Mesodermal cell (in vitro differentiated cells): Measurements from ENCODE around the gene MBTD1. TPM values are rescaled to one million over a fixed set of nuclear protein-coding genes. Genes with fewer than 3 reads are reported as not detected.
"Not testable (repeated sequence)": the region's sequence is repeated elsewhere in the genome, so short reads cannot be mapped to it uniquely, and the experiment has no call there.

Experiments
- H3K27ac ChIP-seq: 2 replicates; pipeline ENCODE4 v1.7.0; 2013; ENCODE audit warnings: mild to moderate bottlenecking, low read depth, low read length, moderate library complexity; ENCODE audit not compliant: severe bottlenecking
- H3K36me3 ChIP-seq: 2 replicates; pipeline ENCODE4 v1.7.1; 2013; ENCODE audit warnings: mild to moderate bottlenecking, low read length, moderate library complexity; ENCODE audit not compliant: control insufficient read depth, insufficient read depth
- H3K4me1 ChIP-seq: one replicate; pipeline ENCODE4 v1.7.1; 2013; ENCODE audit warnings: mild to moderate bottlenecking, low read length; ENCODE audit not compliant: insufficient read depth, control insufficient read depth, poor library complexity, severe bottlenecking
- H3K4me3 ChIP-seq: 2 replicates; pipeline ENCODE4 v1.7.0; 2013; ENCODE audit warnings: low read length, control low read depth, mild to moderate bottlenecking; ENCODE audit not compliant: insufficient read depth, poor library complexity, severe bottlenecking; ENCODE audit errors: extremely low read depth
- H3K9me3 ChIP-seq: 2 replicates; pipeline ENCODE4 v1.7.1; 2013; ENCODE audit warnings: mild to moderate bottlenecking, low read length, moderate library complexity; ENCODE audit not compliant: control insufficient read depth
- WGBS, 2 experiments: methylation state at CpG; one replicate each; pipeline ENCODE4 v1.1.5; 2013; ENCODE audit warnings: missing lambda C conversion rate in 2 of 2; ENCODE audit not compliant: insufficient coverage in 2 of 2; 5-methylcytosine and 5-hydroxymethylcytosine counted together
- polyA plus RNA-seq, 2 experiments: library from polyadenylated mRNA; stranded (reverse); fragments of 50-300 nt; gene quantifications; one replicate each; pipeline ENCODE4 v1.2.3, GENCODE V29; 2013

The MBTD1 gene
- 23.4 TPM for polyA plus RNA-seq (2013, experiment 1 of 2)
- 25.1 TPM for polyA plus RNA-seq (2013, experiment 2 of 2)

GRCh38 chr17:51259564-51260236, at the start of gene MBTD1:
TSS of gene MBTD1 (minus strand) at chr17:51260049. CDS start at chr17:51225161, 34,888 bp downstream.
- Histone ChIP-seq H3K9me3 (no peaks in the 10 kb centered on the region), H3K4me3 (peak within 1 kb of the TSS; percentile 99), H3K27ac (peak within 1 kb of the TSS; percentile 100), H3K4me1 (peaks cover 18% of the 10 kb centered on the region), H3K36me3 (peaks cover 46% of the 10 kb centered on the region)
- 0 to 5% methylated on average over 8 to 17 of the region's 42 CpGs for WGBS, 2 experiments

GRCh38 chr17:51305182-51305581, 45.3 kb upstream of the MBTD1 start:
- H3K36me3 ChIP-seq, result no peaks in the 10 kb centered on the region
- H3K9me3 ChIP-seq, result peaks cover 4% of the 10 kb centered on the region
- 92 to 94% methylated on average over 9 of the region's 9 CpGs for WGBS, 2 experiments
- H3K4me3 ChIP-seq, result no peak overlapping the region
- no peaks in the 10 kb centered on the region for H3K4me1 ChIP-seq
- H3K27ac ChIP-seq, result no peak overlapping the region

- no peaks in the 10 kb centered on the region for H3K9me3 ChIP-seq
These were observed 40.0 kb upstream of the MBTD1 start for GRCh38 chr17:51299859-51300258.

GRCh38 chr17:51298508-51299371, 38.9 kb upstream of the MBTD1 start:
- Histone ChIP-seq H3K4me1 (no peaks in the 10 kb centered on the region), H3K27ac (peak overlapping the region; percentile 5), H3K36me3 (peaks cover 32% of the 10 kb centered on the region), H3K4me3 (no peak overlapping the region), H3K9me3 (no peaks in the 10 kb centered on the region)
- 72 to 87% methylated on average over 2 to 4 of the region's 10 CpGs for WGBS, 2 experiments

More at GRCh38 chr17:51299859-51300258, 40.0 kb upstream of the MBTD1 start:
- 100% methylated on average over 1 of the region's 4 CpGs; no CpG with 5 or more reads in 1 of the 2 experiments for WGBS, 2 experiments
- Histone ChIP-seq H3K4me1 (no peaks in the 10 kb centered on the region), H3K27ac (no peak overlapping the region), H3K36me3 (peaks cover 24% of the 10 kb centered on the region), H3K4me3 (no peak overlapping the region)

GRCh38 chr17:51294338-51294737, 34.5 kb upstream of the MBTD1 start:
- H3K4me1 ChIP-seq, H3K27ac ChIP-seq, H3K9me3 ChIP-seq, H3K4me3 ChIP-seq: not testable (repeated sequence)
- H3K36me3 ChIP-seq, result peaks cover 67% of the 10 kb centered on the region
- no CpG with 5 or more reads among the region's 2 CpGs for WGBS, 2 experiments

- 100% methylated on average over 1 of the region's 2 CpGs; no CpG with 5 or more reads in 1 of the 2 experiments for WGBS, 2 experiments
- no peaks in the 10 kb centered on the region for H3K4me1 ChIP-seq
- peaks cover 87% of the 10 kb centered on the region for H3K36me3 ChIP-seq
- no peaks in the 10 kb centered on the region for H3K9me3 ChIP-seq
- H3K27ac ChIP-seq, result no peak overlapping the region
- no peak overlapping the region for H3K4me3 ChIP-seq
These were observed 29.9 kb upstream of the MBTD1 start for GRCh38 chr17:51289696-51290111.

GRCh38 chr17:51287412-51287811, 27.6 kb upstream of the MBTD1 start:
- 80 to 100% methylated on average over 1 of the region's 1 CpG for WGBS, 2 experiments
- H3K36me3 ChIP-seq, result peaks cover 84% of the 10 kb centered on the region

GRCh38 chr17:51279183-51279582, 19.3 kb upstream of the MBTD1 start:
- Histone ChIP-seq H3K4me1 (no peaks in the 10 kb centered on the region), H3K27ac (no peak overlapping the region), H3K9me3 (no peaks in the 10 kb centered on the region), H3K36me3 (peaks cover 89% of the 10 kb centered on the region), H3K4me3 (no peak overlapping the region)

More at GRCh38 chr17:51287412-51287811, 27.6 kb upstream of the MBTD1 start:
- Histone ChIP-seq H3K9me3 (no peaks in the 10 kb centered on the region), H3K4me3 (no peak overlapping the region), H3K4me1 (no peaks in the 10 kb centered on the region), H3K27ac (no peak overlapping the region)

GRCh38 chr17:51275381-51275780, 15.5 kb upstream of the MBTD1 start:
- no peak overlapping the region for H3K27ac ChIP-seq
- no peaks in the 10 kb centered on the region for H3K4me1 ChIP-seq
- no peak overlapping the region for H3K4me3 ChIP-seq
- no peaks in the 10 kb centered on the region for H3K9me3 ChIP-seq
- peaks cover 94% of the 10 kb centered on the region for H3K36me3 ChIP-seq
- WGBS, 2 experiments, result no CpG with 5 or more reads among the region's 1 CpG

- peaks cover 93% of the 10 kb centered on the region for H3K36me3 ChIP-seq
- no peak overlapping the region for H3K4me3 ChIP-seq
- H3K4me1 ChIP-seq, result no peaks in the 10 kb centered on the region
- H3K9me3 ChIP-seq, result no peaks in the 10 kb centered on the region
- no peak overlapping the region for H3K27ac ChIP-seq
- 100% methylated on average over 1 of the region's 1 CpG for whole genome bisulfite sequencing, 2 experiments
These were observed 13.0 kb upstream of the MBTD1 start for GRCh38 chr17:51272812-51273211.
